PC-3 (cell line): ENCODE results near the gene SCART1.

Source experiments
- CTCF ChIP-seq: fragments of 300-600 bp; sonication (generic); conservative IDR thresholded peaks from 2 replicates; pipeline ENCODE4 v1.5.1; 2017; ENCODE audit warnings: antibody characterized with exemption, low read depth, mild to moderate bottlenecking, low read length
- EZH2 ChIP-seq: fragments of 300-600 bp; sonication (generic); IDR thresholded peaks from one replicate; pipeline ENCODE4 v1.6.1; 2017; ENCODE audit warnings: antibody characterized with exemption, mild to moderate bottlenecking, low read length; ENCODE audit not compliant: unreplicated experiment

GRCh38 chr10:133515471-133515870, 61.7 kb downstream of the SCART1 start:
- TF ChIP-seq CTCF (no peak), EZH2 (no peak)
